GM12878 (cell line): ENCODE data around the gene PTPN21. TPM values are rescaled to one million over a fixed set of nuclear protein-coding genes. Genes with fewer than 3 reads are reported as not detected.

Experiments used
- ATAC-seq: fragments of 200-7000 bp; cut with Tn5 transposase; 3 replicates; pipeline ENCODE4 v1.9.1; 2020; ENCODE audit warnings: mild to moderate bottlenecking, moderate library complexity
- BruUV-seq: library from RNA; stranded (reverse); fragments of 400-500 nt; replicated peaks from 2 replicates; lab custom pipeline; 2021; lab: Mats Ljungman, UMichigan
- CTCF ChIA-PET: fragments of 300-600 bp; sonication (Branson Sonifier 250); formaldehyde crosslinking; extraction: SDS; loops from one replicate; lab custom pipeline; 2021; ENCODE audit warnings: inconsistent platforms; lab: Yijun Ruan, JAX
- POLR2A ChIA-PET: fragments of 350-600 bp; formaldehyde crosslinking; extraction: SDS; loops from one replicate; lab custom pipeline; 2021; ENCODE audit warnings: inconsistent platforms; lab: Charles Lee
- RAD21 ChIA-PET: fragments of 300-600 bp; sonication (Branson Sonifier 250); formaldehyde crosslinking; loops from one replicate; lab custom pipeline; 2023; ENCODE audit warnings: antibody characterized with exemption; ENCODE audit not compliant: unreplicated experiment; lab: Charles Lee
- SMC1A ChIA-PET: fragments of 300-600 bp; sonication (Branson Sonifier 250); formaldehyde crosslinking; loops from one replicate; lab custom pipeline; 2023; ENCODE audit not compliant: unreplicated experiment, uncharacterized antibody; lab: Charles Lee
- DNase-seq: peaks from one replicate; pipeline ENCODE4 v3.0.0-alpha.2; 2011; ENCODE audit warnings: low read depth, low spot score
- FAIRE-seq: peaks from 3 replicates; lab custom pipeline; 2011; peaks lifted over from hg19 to GRCh38; lab: Jason Lieb, UNC
- H2AFZ ChIP-seq: 2 replicates; pipeline ENCODE4 v1.6.0; 2011; ENCODE audit warnings: low read depth, low read length, control low read depth; ENCODE audit not compliant: control insufficient read depth
- H3K27ac ChIP-seq: 2 replicates; pipeline ENCODE4 v1.5.1; 2011; ENCODE audit warnings: control low read depth; ENCODE audit not compliant: control insufficient read depth, insufficient read depth
- H3K27me3 ChIP-seq, 2 experiments: replicated peaks in 1 of 2; 2 replicates each; pipeline versions ENCODE4 v1.6.0 to v1.6.1; 2011; ENCODE audit warnings: low read length in 1 of 2; ENCODE audit not compliant: control insufficient read depth in 2 of 2, insufficient read depth in 2 of 2
- H3K36me3 ChIP-seq, 2 experiments: 2 replicates each; pipeline ENCODE4 v1.5.1; 2011; ENCODE audit warnings: low read length in 1 of 2; ENCODE audit not compliant: control insufficient read depth in 2 of 2, insufficient read depth in 2 of 2
- H3K4me1 ChIP-seq: 2 replicates; pipeline ENCODE4 v1.6.1; 2011; ENCODE audit warnings: mild to moderate bottlenecking, low read length, moderate library complexity, mixed read lengths; ENCODE audit not compliant: control insufficient read depth, insufficient read depth
- H3K4me2 ChIP-seq: 2 replicates; pipeline ENCODE4 v1.6.0; 2011; ENCODE audit warnings: control low read depth; ENCODE audit not compliant: control insufficient read depth, insufficient read depth
- H3K4me3 ChIP-seq: fragments of 200-600 bp; sonication (generic); 2 replicates; pipeline ENCODE4 v1.5.1; 2016
- H3K79me2 ChIP-seq: 2 replicates; pipeline ENCODE4 v1.6.0; 2011; ENCODE audit warnings: low read length; ENCODE audit not compliant: control insufficient read depth, insufficient read depth
- H3K9ac ChIP-seq: 2 replicates; pipeline ENCODE4 v1.8.0; 2011; ENCODE audit warnings: low read length, control low read depth, mixed read lengths; ENCODE audit not compliant: control insufficient read depth, insufficient read depth
- H3K9me3 ChIP-seq: replicated peaks from 3 replicates; pipeline ENCODE4 v1.5.1; 2011; ENCODE audit warnings: mild to moderate bottlenecking, low read length; ENCODE audit not compliant: control insufficient read depth, insufficient read depth
- H4K20me1 ChIP-seq: 2 replicates; pipeline ENCODE4 v1.6.0; 2011; ENCODE audit not compliant: control insufficient read depth, insufficient read depth
- BCL11A ChIP-seq: IDR thresholded peaks from 2 replicates; pipeline ENCODE4 v1.6.1; 2011; ENCODE audit warnings: low read depth, low read length
- CBX5 ChIP-seq: sonication (generic); IDR thresholded peaks from 2 replicates; pipeline ENCODE4 v1.6.1; 2016; ENCODE audit warnings: low read depth, moderate library complexity, mild to moderate bottlenecking, inconsistent platforms
- CHD2 ChIP-seq: IDR thresholded peaks from 2 replicates; pipeline ENCODE4 v1.6.1; 2011; ENCODE audit warnings: low read depth, low read length, improper control_type of control experiment, borderline replicate concordance
- GATAD2B ChIP-seq: fragments of 450-650 bp; conservative IDR thresholded peaks from 2 replicates; pipeline ENCODE4 v1.6.1; 2017; ENCODE audit warnings: low read depth, mild to moderate bottlenecking, moderate library complexity
- HCFC1 ChIP-seq: fragments of 150-350 bp; IDR thresholded peaks from 2 replicates; pipeline ENCODE4 v1.6.1; 2014; ENCODE audit warnings: low read length
- KDM1A ChIP-seq: fragments of 200-600 bp; sonication (generic); IDR thresholded peaks from 2 replicates; pipeline ENCODE4 v1.6.1; 2016; ENCODE audit warnings: borderline replicate concordance
- POLR2AphosphoS2 ChIP-seq: IDR thresholded peaks from 2 replicates; pipeline ENCODE4 v1.6.1; 2011; ENCODE audit warnings: low read depth, mild to moderate bottlenecking, low read length, improper control_type of control experiment, moderate library complexity
- SPI1 ChIP-seq: IDR thresholded peaks from 2 replicates; pipeline ENCODE4 v1.6.1; 2011; ENCODE audit warnings: low read depth, mild to moderate bottlenecking, low read length, moderate library complexity, borderline replicate concordance; ENCODE audit not compliant: insufficient read depth
- TCF12 ChIP-seq: IDR thresholded peaks from 2 replicates; pipeline ENCODE4 v1.6.1; 2011; ENCODE audit warnings: low read depth, mild to moderate bottlenecking, low read length
- WGBS: methylation state at CpG from one replicate; pipeline ENCODE4 v1.1.6; 2016; ENCODE audit warnings: low lambda C conversion rate; ENCODE audit not compliant: insufficient replicate concordance, insufficient coverage; ENCODE audit errors: missing lambda C conversion rate; 5-methylcytosine and 5-hydroxymethylcytosine counted together
- in situ Hi-C: fragments of 300-500 bp; cut with MboI; formaldehyde crosslinking; loops from 9 replicates; pipeline ENCODE4 v1.14.3; 2018; ENCODE audit warnings: mixed read lengths
- intact Hi-C: fragments of 100-400 bp; cut with micrococcal nuclease; formaldehyde crosslinking; loops from one replicate; pipeline ENCODE4 v1.14.2; 2022; ENCODE audit not compliant: unreplicated experiment
- polyA plus RNA-seq, 11 experiments: library from polyadenylated mRNA; depleted of rRNA in 4 of 11; unstranded in 6 of 11; stranded (reverse) in 5 of 11; fragments of >200 nt; fragmentation: Nextera tagmentation in 4 of 11; fragmentation: Illumina TruSeq in 1 of 11; extraction: Ambion mirVana in 4 of 11; extraction: Trizol in 1 of 11; gene quantifications; 1 replicate in 1 of 11; 2 replicates in 10 of 11; pipeline versions ENCODE4 v1.2.1 to v1.2.3, GENCODE V29; 2011 to 2016; ENCODE audit warnings: inconsistent platforms in 2 of 11, missing spikeins in 2 of 11, low read depth in 1 of 11
- total RNA-seq, 4 experiments: library from RNA; depleted of rRNA in 3 of 4; stranded (reverse); fragments of >200 nt in 3 of 4; fragmentation: Illumina TruSeq in 1 of 4; extraction: Trizol in 1 of 4; gene quantifications; 2 replicates each; pipeline versions ENCODE4 v1.2.1 to v1.2.3, GENCODE V29; 2013 to 2021
- TF ChIP-seq, protein P1 (sequence below): fragments of 450-650 bp; IDR thresholded peaks from 2 replicates; pipeline ENCODE4 v1.6.1; 2017; ENCODE audit warnings: borderline replicate concordance
- TF ChIP-seq, protein P2 (sequence below): IDR thresholded peaks from 2 replicates; pipeline ENCODE4 v1.6.1; 2012; ENCODE audit warnings: low read length, inconsistent platforms
- TF ChIP-seq, protein P3 (sequence below): fragments of 450-650 bp; formaldehyde crosslinking; IDR thresholded peaks from 2 replicates; pipeline ENCODE4 v1.4.0; 2022; ENCODE audit warnings: mild to moderate bottlenecking, moderate library complexity
- TF ChIP-seq, protein P4 (sequence below): fragments of 450-650 bp; IDR thresholded peaks from 2 replicates; pipeline ENCODE4 v1.6.1; 2017; ENCODE audit warnings: antibody characterized with exemption, mild to moderate bottlenecking, moderate library complexity

PTPN21 gene
- total and polyA plus RNA-seq, 10 of the 15 experiments (the other 5 are each of a cell fraction or from before 2014, with no cell fraction given) = 0.01 to 0.23 (median 0.04) TPM; not detected in 3

DNA sequence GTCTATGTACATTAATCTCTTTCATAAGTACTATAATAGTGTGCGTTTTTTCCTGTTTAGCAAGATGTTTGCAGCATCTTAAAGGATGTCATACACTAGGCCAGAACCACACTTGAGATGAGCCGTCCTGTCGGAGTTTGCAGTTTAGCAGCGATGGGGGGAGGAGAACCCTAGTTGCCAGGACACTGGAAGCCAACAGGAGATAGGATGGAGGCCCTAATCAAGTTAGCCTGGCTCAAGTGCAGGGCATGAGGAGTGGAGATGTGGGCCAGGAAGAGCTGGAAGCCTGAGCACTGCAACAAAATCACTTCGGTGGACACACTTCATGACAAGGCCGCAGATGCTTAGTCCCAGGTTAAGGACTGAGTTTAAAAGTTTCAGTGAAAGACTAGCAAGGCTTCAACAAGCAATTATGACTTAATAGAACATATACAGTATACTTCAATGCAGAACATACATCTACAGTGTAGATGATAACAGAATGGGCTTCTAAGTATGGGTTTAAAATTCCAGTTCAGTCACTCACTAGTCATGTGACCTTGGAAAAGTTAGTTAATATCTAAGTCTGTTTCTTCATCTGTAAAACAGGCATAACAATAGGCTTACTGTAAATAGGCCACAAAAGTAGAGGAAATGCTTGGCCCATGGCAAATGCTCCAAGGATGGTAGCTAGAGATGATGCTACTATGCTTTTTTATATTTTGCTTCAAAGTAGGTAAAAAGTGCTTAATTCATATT lies 77.1 kb downstream of the PTPN21 start:
- H3K36me3 ChIP-seq = no peaks in the 10 kb centered on the region
- H3K79me2 ChIP-seq = no peaks in the 10 kb centered on the region
- in situ Hi-C loops = no loop called here
- BruUV-seq = no TSS peak
- ATAC-seq (no peak), FAIRE-seq (no peak), DNase-seq (no peak)
- no peak overlapping the region for H3K9ac ChIP-seq
- H3K9me3 ChIP-seq = no peaks in the 10 kb centered on the region
- peaks cover 0 to 4% of the 10 kb centered on the region in 2 experiments; a peak in 2 of 4 replicates for H3K27me3 ChIP-seq
- H3K4me2 ChIP-seq = no peak overlapping the region
- H3K27ac ChIP-seq = no peak overlapping the region
- no peaks in the 10 kb centered on the region for H4K20me1 ChIP-seq
- ChIA-PET SMC1A (interaction anchor here (1.0 kb wide), 1 partner anchor 9 kb away, joined by 3 read pairs; no protein-coding TSS in a partner anchor), POLR2A (no interaction called here), RAD21 (no interaction called here), CTCF (interaction anchor here (1.2 kb wide), 1 partner anchor 8 kb away, joined by 4 read pairs; no protein-coding TSS in a partner anchor)
- WGBS = 72% methylated on average over 6 of the region's 6 CpGs
- no peaks in the 10 kb centered on the region for H3K4me1 ChIP-seq
- no peak overlapping the region for H3K4me3 ChIP-seq
- no peak overlapping the region for H2AFZ ChIP-seq
- intact Hi-C loops = no loop called here
- TF ChIP-seq TCF12 = no peak
- TF ChIP-seq GATAD2B = no peak
- TF ChIP-seq, protein P1, sequence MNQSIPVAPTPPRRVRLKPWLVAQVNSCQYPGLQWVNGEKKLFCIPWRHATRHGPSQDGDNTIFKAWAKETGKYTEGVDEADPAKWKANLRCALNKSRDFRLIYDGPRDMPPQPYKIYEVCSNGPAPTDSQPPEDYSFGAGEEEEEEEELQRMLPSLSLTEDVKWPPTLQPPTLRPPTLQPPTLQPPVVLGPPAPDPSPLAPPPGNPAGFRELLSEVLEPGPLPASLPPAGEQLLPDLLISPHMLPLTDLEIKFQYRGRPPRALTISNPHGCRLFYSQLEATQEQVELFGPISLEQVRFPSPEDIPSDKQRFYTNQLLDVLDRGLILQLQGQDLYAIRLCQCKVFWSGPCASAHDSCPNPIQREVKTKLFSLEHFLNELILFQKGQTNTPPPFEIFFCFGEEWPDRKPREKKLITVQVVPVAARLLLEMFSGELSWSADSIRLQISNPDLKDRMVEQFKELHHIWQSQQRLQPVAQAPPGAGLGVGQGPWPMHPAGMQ = no peak
- TF ChIP-seq CHD2 = no peak
- TF ChIP-seq POLR2AphosphoS2 = no peak
- TF ChIP-seq SPI1 = no peak
- TF ChIP-seq, protein P2, sequence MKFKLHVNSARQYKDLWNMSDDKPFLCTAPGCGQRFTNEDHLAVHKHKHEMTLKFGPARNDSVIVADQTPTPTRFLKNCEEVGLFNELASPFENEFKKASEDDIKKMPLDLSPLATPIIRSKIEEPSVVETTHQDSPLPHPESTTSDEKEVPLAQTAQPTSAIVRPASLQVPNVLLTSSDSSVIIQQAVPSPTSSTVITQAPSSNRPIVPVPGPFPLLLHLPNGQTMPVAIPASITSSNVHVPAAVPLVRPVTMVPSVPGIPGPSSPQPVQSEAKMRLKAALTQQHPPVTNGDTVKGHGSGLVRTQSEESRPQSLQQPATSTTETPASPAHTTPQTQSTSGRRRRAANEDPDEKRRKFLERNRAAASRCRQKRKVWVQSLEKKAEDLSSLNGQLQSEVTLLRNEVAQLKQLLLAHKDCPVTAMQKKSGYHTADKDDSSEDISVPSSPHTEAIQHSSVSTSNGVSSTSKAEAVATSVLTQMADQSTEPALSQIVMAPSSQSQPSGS = no peak
- TF ChIP-seq BCL11A = no peak
- TF ChIP-seq, protein P3, sequence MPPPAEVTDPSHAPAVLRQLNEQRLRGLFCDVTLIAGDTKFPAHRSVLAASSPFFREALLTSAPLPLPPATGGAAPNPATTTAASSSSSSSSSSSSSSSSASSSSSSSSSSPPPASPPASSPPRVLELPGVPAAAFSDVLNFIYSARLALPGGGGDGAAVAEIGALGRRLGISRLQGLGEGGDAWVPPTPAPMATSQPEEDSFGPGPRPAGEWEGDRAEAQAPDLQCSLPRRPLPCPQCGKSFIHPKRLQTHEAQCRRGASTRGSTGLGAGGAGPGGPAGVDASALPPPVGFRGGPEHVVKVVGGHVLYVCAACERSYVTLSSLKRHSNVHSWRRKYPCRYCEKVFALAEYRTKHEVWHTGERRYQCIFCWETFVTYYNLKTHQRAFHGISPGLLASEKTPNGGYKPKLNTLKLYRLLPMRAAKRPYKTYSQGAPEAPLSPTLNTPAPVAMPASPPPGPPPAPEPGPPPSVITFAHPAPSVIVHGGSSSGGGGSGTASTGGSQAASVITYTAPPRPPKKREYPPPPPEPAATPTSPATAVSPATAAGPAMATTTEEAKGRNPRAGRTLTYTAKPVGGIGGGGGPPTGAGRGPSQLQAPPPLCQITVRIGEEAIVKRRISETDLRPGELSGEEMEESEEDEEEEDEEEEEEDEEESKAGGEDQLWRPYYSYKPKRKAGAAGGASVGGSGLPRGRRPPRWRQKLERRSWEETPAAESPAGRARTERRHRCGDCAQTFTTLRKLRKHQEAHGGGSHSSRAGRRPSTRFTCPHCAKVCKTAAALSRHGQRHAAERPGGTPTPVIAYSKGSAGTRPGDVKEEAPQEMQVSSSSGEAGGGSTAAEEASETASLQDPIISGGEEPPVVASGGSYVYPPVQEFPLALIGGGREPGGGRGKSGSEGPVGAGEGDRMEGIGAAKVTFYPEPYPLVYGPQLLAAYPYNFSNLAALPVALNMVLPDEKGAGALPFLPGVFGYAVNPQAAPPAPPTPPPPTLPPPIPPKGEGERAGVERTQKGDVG (CRISPR knock-in tag) = no peak
- TF ChIP-seq CBX5 = no peak
- TF ChIP-seq, protein P4, sequence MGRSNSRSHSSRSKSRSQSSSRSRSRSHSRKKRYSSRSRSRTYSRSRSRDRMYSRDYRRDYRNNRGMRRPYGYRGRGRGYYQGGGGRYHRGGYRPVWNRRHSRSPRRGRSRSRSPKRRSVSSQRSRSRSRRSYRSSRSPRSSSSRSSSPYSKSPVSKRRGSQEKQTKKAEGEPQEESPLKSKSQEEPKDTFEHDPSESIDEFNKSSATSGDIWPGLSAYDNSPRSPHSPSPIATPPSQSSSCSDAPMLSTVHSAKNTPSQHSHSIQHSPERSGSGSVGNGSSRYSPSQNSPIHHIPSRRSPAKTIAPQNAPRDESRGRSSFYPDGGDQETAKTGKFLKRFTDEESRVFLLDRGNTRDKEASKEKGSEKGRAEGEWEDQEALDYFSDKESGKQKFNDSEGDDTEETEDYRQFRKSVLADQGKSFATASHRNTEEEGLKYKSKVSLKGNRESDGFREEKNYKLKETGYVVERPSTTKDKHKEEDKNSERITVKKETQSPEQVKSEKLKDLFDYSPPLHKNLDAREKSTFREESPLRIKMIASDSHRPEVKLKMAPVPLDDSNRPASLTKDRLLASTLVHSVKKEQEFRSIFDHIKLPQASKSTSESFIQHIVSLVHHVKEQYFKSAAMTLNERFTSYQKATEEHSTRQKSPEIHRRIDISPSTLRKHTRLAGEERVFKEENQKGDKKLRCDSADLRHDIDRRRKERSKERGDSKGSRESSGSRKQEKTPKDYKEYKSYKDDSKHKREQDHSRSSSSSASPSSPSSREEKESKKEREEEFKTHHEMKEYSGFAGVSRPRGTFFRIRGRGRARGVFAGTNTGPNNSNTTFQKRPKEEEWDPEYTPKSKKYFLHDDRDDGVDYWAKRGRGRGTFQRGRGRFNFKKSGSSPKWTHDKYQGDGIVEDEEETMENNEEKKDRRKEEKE = no peak
- no peak for TF ChIP-seq HCFC1
- no peak for TF ChIP-seq KDM1A
